Measurements from ENCODE around the gene ROR1. TPM values are rescaled to one million over a fixed set of nuclear protein-coding genes. Genes with fewer than 3 reads are reported as not detected.

The ROR1 gene
- total RNA-seq, 6 donors from 2014 or later: 19.7 to 39.8 (median 28.5) TPM

GRCh38 chr1:63772201-63772600, 1.6 kb upstream of the ROR1 start:
- Histone ChIP-seq H3K27me3 (peaks cover 0 to 9% (median 2%) of the 10 kb centered on the region in 4 donors), H3K36me3 (no peaks in the 10 kb centered on the region), H3K9me3 (no peaks in the 10 kb centered on the region), H3K4me1 (peaks cover 0 to 24% (median 19%) of the 10 kb centered on the region in 4 donors), H3K4me3 (no peak overlapping the region), H3K27ac (no peak overlapping the region)
- TF ChIP-seq POLR2A (IDR thresholded peaks at IDR 0.05) (no peak), EP300 (IDR thresholded peaks at IDR 0.05) (no peak), CTCF (IDR thresholded peaks at IDR 0.05) (no peak), POLR2AphosphoS5 (IDR thresholded peaks at IDR 0.05) (no peak)
- ATAC-seq (ENCODE audit: low FRiP score in 2 of 2) (no peak), DNase-seq (no peak)
- 92% methylated on average over 2 to 3 of the region's 3 CpGs for WGBS, 2 donors

- H3K4me3 ChIP-seq: no peak overlapping the region
- DNase-seq (no peak), ATAC-seq (ENCODE audit: low FRiP score in 2 of 2) (no peak)
- WGBS, 2 donors: 54 to 59% methylated on average over 2 of the region's 2 CpGs
- H3K4me1 ChIP-seq: peaks cover 0 to 24% (median 19%) of the 10 kb centered on the region in 4 donors
- no peak for TF ChIP-seq CTCF (IDR thresholded peaks at IDR 0.05)
- TF ChIP-seq POLR2A (IDR thresholded peaks at IDR 0.05): no peak
- TF ChIP-seq EP300 (IDR thresholded peaks at IDR 0.05): no peak
- TF ChIP-seq POLR2AphosphoS5 (IDR thresholded peaks at IDR 0.05): no peak
- H3K9me3 ChIP-seq: no peaks in the 10 kb centered on the region
- no peak overlapping the region for H3K27ac ChIP-seq
- no peaks in the 10 kb centered on the region for H3K36me3 ChIP-seq
- peaks cover 0 to 9% (median 2%) of the 10 kb centered on the region in 4 donors for H3K27me3 ChIP-seq
Observed at GRCh38 chr1:63772876-63773275, 941 bp upstream of the ROR1 start.

- peak overlapping the region; percentile 79 to 89 (median 84) for H3K27ac ChIP-seq
- peaks cover 0 to 9% (median 2%) of the 10 kb centered on the region in 4 donors for H3K27me3 ChIP-seq
- H3K4me3 ChIP-seq: peak overlapping the region; percentile 30 to 71 (median 69)
- 3 to 8% methylated on average over 5 to 9 of the region's 9 CpGs for whole genome bisulfite sequencing, 2 donors
- no peaks in the 10 kb centered on the region for H3K36me3 ChIP-seq
- no peak for DNase-seq
- TF ChIP-seq POLR2AphosphoS5 (IDR thresholded peaks at IDR 0.05): no peak
- TF ChIP-seq CTCF (IDR thresholded peaks at IDR 0.05): no peak
- no peak for TF ChIP-seq POLR2A (IDR thresholded peaks at IDR 0.05)
- no peak for TF ChIP-seq EP300 (IDR thresholded peaks at IDR 0.05)
- no peaks in the 10 kb centered on the region for H3K9me3 ChIP-seq
- peaks cover 0 to 24% (median 19%) of the 10 kb centered on the region in 4 donors for H3K4me1 ChIP-seq
- ATAC-seq (ENCODE audit: low FRiP score in 2 of 2): no peak
Observed at GRCh38 chr1:63773496-63773814, 362 bp upstream of the ROR1 start.

- peaks cover 0 to 31% (median 20%) of the 10 kb centered on the region in 4 donors for H3K4me1 ChIP-seq
- DNase-seq (peak in 1 of 2 donors; percentile 91), ATAC-seq (ENCODE audit: low FRiP score in 2 of 2) (peak; percentile 17 to 48)
- WGBS, 2 donors: 1 to 2% methylated on average over 25 to 60 of the region's 72 CpGs
- no peak for TF ChIP-seq CTCF (IDR thresholded peaks at IDR 0.05)
- TF ChIP-seq POLR2AphosphoS5 (IDR thresholded peaks at IDR 0.05): no peak
- TF ChIP-seq EP300 (IDR thresholded peaks at IDR 0.05): no peak
- TF ChIP-seq POLR2A (IDR thresholded peaks at IDR 0.05): no peak
- H3K36me3 ChIP-seq: no peaks in the 10 kb centered on the region
- peaks cover 0 to 9% (median 2%) of the 10 kb centered on the region in 4 donors for H3K27me3 ChIP-seq
- H3K4me3 ChIP-seq: peak overlapping the region; percentile 1 to 71 (median 69)
- H3K27ac ChIP-seq: peak overlapping the region; percentile 30 to 89 (median 79)
- no peaks in the 10 kb centered on the region for H3K9me3 ChIP-seq
Observed at GRCh38 chr1:63774617-63775417, 1.0 kb downstream of the ROR1 start.
